AG04450 (cell line): Measurements from ENCODE around the gene TADA2A. TPM values are rescaled to one million over a fixed set of nuclear protein-coding genes. Genes with fewer than 3 reads are reported as not detected.

Experiments
- CTCF ChIA-PET: fragments of 300-600, 350-600 bp; formaldehyde crosslinking; extraction: SDS; loops from one replicate; lab custom pipeline; 2022; ENCODE audit warnings: antibody characterized with exemption, inconsistent platforms; lab: Charles Lee
- POLR2A ChIA-PET: fragments of 350-600 bp; formaldehyde crosslinking; extraction: SDS; loops from one replicate; lab custom pipeline; 2021; ENCODE audit warnings: antibody characterized with exemption, inconsistent platforms; lab: Yijun Ruan, JAX
- DNase-seq: peaks from one replicate; pipeline ENCODE4 v3.0.0-alpha.2; 2011; ENCODE audit warnings: low read depth, low spot score
- H3K27ac ChIP-seq: one replicate; pipeline ENCODE4 v1.5.1; 2012; ENCODE audit warnings: low read depth, low read length, control low read depth
- H3K27me3 ChIP-seq: one replicate; pipeline ENCODE4 v1.6.0; 2012; ENCODE audit warnings: low read length; ENCODE audit not compliant: control insufficient read depth, insufficient read depth
- H3K4me3 ChIP-seq: 2 replicates; pipeline ENCODE4 v1.5.1; 2011; ENCODE audit warnings: mild to moderate bottlenecking, low read depth, low read length, control low read depth
- H3K9me3 ChIP-seq: 2 replicates; pipeline ENCODE4 v1.5.1; 2012; ENCODE audit warnings: low read length; ENCODE audit not compliant: control insufficient read depth, insufficient read depth
- polyA plus RNA-seq: library from polyadenylated mRNA; depleted of rRNA; stranded (reverse); fragments of >200 nt; gene quantifications from 2 replicates; pipeline ENCODE4 v1.2.3, GENCODE V29; 2011
- TF ChIP-seq, protein P1 (sequence below): IDR thresholded peaks from 2 replicates; pipeline ENCODE4 v1.5.1; 2011; ENCODE audit warnings: low read depth, low read length, control low read depth, inconsistent platforms

The TADA2A gene
- polyA plus RNA-seq, 1 experiment: 21.4 TPM

DNA sequence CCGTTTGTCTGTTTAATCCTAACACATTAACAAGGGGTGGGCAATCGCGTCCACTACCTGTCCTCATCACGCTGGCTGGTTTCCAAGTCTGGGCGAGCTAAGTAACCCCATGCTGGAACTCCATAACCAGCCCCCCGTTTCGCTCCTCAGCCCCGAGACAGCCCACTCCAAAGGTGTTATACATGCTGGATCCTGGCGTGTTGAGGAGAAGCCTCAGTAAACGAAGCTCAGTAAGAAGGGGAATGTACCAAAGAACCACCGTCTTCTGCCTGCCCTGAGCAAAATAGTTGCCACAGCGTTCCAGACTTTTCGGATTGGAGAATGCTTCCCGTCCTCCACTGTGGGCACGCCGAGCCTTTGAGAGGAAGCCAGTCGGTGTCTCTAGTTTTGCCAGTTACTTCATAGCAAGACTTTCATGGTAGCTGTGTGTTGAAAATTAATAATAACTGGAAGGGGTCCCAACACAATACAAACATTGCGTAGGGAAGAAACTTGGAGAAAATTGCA lies 47.0 kb upstream of the TADA2A start:
- ChIA-PET POLR2A (interaction anchor here (1.0 to 1.6 kb wide), 2 partner anchors 14 to 86 kb away, joined by 3 to 5 read pairs; no protein-coding TSS in a partner anchor), CTCF (interaction anchor here (0.7 to 4.7 kb wide), 5 partner anchors 8 to 757 kb away, joined by 3 to 51 read pairs (median 5); no protein-coding TSS in a partner anchor)
- Histone ChIP-seq H3K27ac (peak overlapping the region; percentile 61), H3K27me3 (no peaks in the 10 kb centered on the region), H3K4me3 (peak overlapping the region; percentile 78), H3K9me3 (no peaks in the 10 kb centered on the region; the same call in 1 of the 2 replicates)
- TF ChIP-seq, protein P1, sequence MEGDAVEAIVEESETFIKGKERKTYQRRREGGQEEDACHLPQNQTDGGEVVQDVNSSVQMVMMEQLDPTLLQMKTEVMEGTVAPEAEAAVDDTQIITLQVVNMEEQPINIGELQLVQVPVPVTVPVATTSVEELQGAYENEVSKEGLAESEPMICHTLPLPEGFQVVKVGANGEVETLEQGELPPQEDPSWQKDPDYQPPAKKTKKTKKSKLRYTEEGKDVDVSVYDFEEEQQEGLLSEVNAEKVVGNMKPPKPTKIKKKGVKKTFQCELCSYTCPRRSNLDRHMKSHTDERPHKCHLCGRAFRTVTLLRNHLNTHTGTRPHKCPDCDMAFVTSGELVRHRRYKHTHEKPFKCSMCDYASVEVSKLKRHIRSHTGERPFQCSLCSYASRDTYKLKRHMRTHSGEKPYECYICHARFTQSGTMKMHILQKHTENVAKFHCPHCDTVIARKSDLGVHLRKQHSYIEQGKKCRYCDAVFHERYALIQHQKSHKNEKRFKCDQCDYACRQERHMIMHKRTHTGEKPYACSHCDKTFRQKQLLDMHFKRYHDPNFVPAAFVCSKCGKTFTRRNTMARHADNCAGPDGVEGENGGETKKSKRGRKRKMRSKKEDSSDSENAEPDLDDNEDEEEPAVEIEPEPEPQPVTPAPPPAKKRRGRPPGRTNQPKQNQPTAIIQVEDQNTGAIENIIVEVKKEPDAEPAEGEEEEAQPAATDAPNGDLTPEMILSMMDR: no peak
- no peak for DNase-seq

DNA sequence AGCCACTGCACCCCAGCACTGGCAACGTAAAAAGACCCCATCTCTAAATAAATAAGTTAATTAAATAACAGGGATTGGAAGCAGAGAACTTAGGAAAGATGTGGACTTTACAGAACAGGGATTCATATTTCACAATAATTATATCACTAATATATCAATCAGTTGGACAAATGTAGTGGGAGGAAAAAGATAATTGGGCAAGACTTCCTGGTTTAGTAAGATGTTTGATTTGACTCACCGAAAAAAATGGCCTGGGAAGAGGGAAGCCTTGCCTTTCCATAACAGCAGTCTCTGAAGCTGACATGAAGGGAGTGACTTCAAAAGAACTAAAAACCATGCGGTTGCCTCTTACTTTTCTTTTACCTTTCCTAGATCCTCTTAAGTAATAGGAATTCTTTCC lies 46.1 kb upstream of the TADA2A start:
- no peak for DNase-seq

DNA sequence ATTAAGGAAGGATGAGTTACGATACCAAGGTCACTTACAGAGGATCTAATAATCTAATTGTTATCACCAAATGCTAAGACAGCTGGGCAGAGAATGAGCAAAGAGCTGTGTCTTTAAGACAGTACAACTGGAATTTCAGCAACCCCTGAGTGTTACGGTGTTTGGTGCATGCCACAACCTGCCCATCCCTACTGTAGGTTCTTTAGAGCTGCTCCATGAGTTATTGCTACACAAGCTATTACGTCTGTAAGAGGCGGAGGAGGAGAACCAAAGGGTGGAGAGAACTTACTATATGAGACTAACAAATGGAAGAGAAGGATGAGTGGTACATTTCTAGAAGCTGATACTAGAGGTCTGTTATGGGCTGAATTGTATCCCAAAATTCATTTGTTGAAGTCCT lies 45.1 kb upstream of the TADA2A start:
- ChIA-PET POLR2A (no interaction called here), CTCF (interaction anchor here (1.6 to 4.7 kb wide), 2 partner anchors 12 to 37 kb away, joined by 3 to 51 read pairs; no protein-coding TSS in a partner anchor)
- TF ChIP-seq, protein P1: no peak
- no peak overlapping the region for H3K27ac ChIP-seq
- H3K9me3 ChIP-seq: no peaks in the 10 kb centered on the region; the same call in 1 of the 2 replicates
- no peak for DNase-seq
- no peaks in the 10 kb centered on the region for H3K27me3 ChIP-seq
- H3K4me3 ChIP-seq: no peak overlapping the region

More for the DNA sequence above, 46.1 kb upstream of the TADA2A start:
- Histone ChIP-seq H3K27me3 (no peaks in the 10 kb centered on the region), H3K4me3 (no peak overlapping the region), H3K9me3 (no peaks in the 10 kb centered on the region; the same call in 1 of the 2 replicates), H3K27ac (no peak overlapping the region)
- POLR2A ChIA-PET: no interaction called here
- TF ChIP-seq, protein P1: no peak
- CTCF ChIA-PET: interaction anchor here (1.6 to 4.7 kb wide), 2 partner anchors 13 to 38 kb away, joined by 3 to 51 read pairs; no protein-coding TSS in a partner anchor

DNA sequence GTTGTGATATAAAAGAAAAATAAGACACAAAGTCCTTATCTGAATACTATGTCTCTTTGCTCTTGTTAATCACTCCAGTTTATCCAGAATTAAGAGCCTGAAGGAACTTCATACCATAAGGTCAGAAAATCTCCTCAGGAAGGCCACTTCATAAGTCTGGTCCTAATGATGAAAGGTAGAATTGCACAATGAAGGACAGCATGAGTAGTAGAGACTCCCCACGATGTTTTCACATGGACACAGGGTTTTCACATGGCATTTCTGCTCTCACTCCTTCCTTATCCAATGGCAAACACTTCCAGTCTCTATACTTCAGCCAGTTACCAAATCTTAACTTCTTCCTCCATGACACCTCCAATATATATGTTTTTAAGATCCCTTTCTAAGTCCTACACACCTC lies 41.1 kb upstream of the TADA2A start:
- POLR2A ChIA-PET: no interaction called here
- CTCF ChIA-PET: interaction anchor here (1.2 kb wide), 1 partner anchor 8 kb away, joined by 8 read pairs; no protein-coding TSS in a partner anchor
- TF ChIP-seq, protein P1: no peak

DNA sequence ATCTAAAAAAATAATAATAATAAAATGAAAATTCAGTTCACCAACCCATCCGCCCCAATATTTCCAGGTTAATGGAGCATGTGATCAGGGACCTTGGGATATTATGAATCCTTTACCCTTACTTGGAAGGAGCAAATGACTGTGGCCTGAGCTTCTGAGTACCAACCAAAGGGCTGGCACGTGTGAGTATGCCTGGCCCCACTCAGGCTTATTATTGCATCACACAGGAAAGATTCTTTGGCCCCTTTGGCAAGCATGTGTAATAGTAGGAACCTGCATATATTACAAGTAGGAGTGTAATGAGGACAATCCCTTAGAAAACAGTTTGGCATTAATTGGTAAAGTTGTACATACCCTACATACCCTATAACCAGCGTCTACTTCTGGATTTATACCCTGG lies 38.1 kb upstream of the TADA2A start:
- ChIA-PET POLR2A (interaction anchor here (0.7 kb wide), 1 partner anchor 62 kb away, joined by 3 read pairs; no protein-coding TSS in a partner anchor), CTCF (interaction anchor here (0.6 to 1.0 kb wide), 2 partner anchors 9 to 281 kb away, joined by 3 to 4 read pairs; no protein-coding TSS in a partner anchor)
- Histone ChIP-seq H3K4me3 (no peak overlapping the region), H3K27ac (no peak overlapping the region), H3K9me3 (no peaks in the 10 kb centered on the region), H3K27me3 (no peaks in the 10 kb centered on the region)
- TF ChIP-seq, protein P1: no peak
- DNase-seq: no peak

More for the DNA sequence above, 41.1 kb upstream of the TADA2A start:
- no peak for DNase-seq
- H3K4me3 ChIP-seq: no peak overlapping the region
- H3K27me3 ChIP-seq: no peaks in the 10 kb centered on the region
- H3K27ac ChIP-seq: no peak overlapping the region
- H3K9me3 ChIP-seq: no peaks in the 10 kb centered on the region; the same call in 1 of the 2 replicates
